ENCODE results near the gene PILRA.
A peak's percentile ranks its signal among the peaks of the same experiment; 100 is the strongest.

The PILRA gene

DNA sequence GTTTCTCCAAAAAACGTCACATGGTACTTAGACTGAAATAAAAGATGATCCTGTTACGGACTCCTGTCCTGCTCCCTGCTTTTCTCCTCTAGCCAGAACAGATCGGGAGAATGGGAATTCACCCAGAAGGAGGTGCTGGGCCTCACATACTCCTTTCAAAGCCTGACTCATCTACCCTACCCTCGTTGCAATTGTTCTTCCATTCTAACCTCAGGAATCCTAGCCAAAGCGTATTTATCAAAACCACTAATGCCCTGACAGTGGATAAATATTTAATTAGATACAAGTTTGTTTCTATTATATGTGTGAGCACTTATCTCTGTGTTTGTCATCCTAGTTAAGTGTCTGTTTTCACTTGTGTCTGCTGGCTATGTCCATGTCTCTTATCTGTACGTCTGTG, 33.5 kb downstream of the PILRA start:
- Histone ChIP-seq H3K4me3 (replicated peaks; ENCODE audit: insufficient read depth, low read length) (no peak overlapping the region), H3K27me3 (ENCODE audit: insufficient read depth, poor library complexity, severe bottlenecking) (no peaks in the 10 kb centered on the region), H3K27ac (replicated peaks) (no peak overlapping the region)
- TF ChIP-seq GABPA (IDR thresholded peaks at IDR 0.05; ENCODE audit: low read depth) (no peak), POLR2AphosphoS5 (IDR thresholded peaks at IDR 0.05; ENCODE audit: low read depth) (no peak), SPI1 (IDR thresholded peaks at IDR 0.05; ENCODE audit: borderline replicate concordance, low read depth) (no peak)
- TF ChIP-seq, protein P1, sequence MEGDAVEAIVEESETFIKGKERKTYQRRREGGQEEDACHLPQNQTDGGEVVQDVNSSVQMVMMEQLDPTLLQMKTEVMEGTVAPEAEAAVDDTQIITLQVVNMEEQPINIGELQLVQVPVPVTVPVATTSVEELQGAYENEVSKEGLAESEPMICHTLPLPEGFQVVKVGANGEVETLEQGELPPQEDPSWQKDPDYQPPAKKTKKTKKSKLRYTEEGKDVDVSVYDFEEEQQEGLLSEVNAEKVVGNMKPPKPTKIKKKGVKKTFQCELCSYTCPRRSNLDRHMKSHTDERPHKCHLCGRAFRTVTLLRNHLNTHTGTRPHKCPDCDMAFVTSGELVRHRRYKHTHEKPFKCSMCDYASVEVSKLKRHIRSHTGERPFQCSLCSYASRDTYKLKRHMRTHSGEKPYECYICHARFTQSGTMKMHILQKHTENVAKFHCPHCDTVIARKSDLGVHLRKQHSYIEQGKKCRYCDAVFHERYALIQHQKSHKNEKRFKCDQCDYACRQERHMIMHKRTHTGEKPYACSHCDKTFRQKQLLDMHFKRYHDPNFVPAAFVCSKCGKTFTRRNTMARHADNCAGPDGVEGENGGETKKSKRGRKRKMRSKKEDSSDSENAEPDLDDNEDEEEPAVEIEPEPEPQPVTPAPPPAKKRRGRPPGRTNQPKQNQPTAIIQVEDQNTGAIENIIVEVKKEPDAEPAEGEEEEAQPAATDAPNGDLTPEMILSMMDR (IDR thresholded peaks at IDR 0.05; ENCODE audit: insufficient read depth, low read length), result no peak
- TF ChIP-seq, protein P2, sequence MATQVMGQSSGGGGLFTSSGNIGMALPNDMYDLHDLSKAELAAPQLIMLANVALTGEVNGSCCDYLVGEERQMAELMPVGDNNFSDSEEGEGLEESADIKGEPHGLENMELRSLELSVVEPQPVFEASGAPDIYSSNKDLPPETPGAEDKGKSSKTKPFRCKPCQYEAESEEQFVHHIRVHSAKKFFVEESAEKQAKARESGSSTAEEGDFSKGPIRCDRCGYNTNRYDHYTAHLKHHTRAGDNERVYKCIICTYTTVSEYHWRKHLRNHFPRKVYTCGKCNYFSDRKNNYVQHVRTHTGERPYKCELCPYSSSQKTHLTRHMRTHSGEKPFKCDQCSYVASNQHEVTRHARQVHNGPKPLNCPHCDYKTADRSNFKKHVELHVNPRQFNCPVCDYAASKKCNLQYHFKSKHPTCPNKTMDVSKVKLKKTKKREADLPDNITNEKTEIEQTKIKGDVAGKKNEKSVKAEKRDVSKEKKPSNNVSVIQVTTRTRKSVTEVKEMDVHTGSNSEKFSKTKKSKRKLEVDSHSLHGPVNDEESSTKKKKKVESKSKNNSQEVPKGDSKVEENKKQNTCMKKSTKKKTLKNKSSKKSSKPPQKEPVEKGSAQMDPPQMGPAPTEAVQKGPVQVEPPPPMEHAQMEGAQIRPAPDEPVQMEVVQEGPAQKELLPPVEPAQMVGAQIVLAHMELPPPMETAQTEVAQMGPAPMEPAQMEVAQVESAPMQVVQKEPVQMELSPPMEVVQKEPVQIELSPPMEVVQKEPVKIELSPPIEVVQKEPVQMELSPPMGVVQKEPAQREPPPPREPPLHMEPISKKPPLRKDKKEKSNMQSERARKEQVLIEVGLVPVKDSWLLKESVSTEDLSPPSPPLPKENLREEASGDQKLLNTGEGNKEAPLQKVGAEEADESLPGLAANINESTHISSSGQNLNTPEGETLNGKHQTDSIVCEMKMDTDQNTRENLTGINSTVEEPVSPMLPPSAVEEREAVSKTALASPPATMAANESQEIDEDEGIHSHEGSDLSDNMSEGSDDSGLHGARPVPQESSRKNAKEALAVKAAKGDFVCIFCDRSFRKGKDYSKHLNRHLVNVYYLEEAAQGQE (IDR thresholded peaks at IDR 0.05; ENCODE audit: insufficient replicate concordance, low read depth), result no peak
- no peak for DNase-seq (ENCODE audit: low read depth in 1 of 2, low spot score in 1 of 2)

DNA sequence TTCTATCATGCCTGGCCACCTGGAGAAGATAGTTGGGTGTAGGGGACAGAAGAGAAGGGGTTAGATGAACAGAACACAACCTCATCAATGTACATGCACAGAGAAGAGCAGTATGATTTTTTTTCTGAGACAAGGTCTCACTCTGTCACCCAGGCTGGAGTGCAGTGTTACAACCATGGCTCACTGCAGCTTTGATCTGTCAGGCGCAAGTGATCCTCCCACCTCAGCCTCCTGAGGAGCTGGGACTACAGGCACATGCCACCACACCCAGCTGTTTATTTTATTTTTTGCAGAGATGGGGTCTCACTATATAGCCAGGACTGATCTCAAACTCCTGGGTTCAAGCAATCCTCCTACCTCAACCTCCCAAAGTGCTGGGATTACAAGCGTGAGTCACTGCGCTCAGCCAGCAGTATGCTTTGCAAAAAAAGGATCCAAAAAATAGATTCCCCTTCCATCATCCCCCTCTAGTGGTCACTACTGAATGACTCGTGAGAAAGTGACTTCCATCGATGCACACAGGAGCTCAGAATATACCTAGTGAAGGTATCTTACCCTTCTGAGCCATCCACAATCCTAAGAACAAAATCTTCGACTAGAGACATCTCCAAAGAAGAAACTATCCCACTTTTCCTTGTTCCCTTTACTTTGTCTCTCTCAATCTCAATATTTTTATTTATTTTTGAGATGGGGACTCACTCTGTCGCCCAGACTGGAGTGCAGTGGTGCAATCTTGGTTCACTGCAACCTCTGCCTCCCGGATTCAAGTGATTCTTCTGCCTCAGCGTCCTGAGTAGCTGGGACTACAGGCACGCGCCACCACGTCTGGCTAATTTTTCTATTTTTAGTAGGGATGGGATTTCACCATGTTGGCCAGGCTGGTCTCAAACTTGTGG, 34.2 kb downstream of the PILRA start:
- DNase-seq (ENCODE audit: low read depth in 1 of 2, low spot score in 1 of 2), result peak; percentile 42 to 64

DNA sequence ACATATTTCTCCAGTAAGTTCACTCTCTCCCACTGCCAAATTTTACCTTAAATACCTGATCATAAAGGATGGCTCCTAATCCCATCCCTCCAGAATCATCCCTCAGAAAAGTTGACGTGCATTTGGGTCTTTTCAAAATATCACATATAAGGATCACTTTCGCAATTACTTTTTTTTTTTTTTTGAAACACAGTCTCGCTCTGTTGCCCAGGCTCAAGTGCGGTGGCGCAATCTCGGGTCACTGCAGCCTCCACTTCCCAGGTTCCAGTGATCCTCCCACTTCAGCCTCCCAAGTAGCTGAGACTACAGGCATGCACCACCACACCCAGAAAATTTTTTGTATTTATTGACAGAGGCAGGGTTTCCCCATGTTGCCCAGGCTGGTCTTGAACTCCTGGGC, 37.8 kb downstream of the PILRA start:
- H3K4me3 ChIP-seq (replicated peaks; ENCODE audit: insufficient read depth, low read length), result no peak overlapping the region

More for the DNA sequence above, 34.2 kb downstream of the PILRA start:
- no peaks in the 10 kb centered on the region for H3K27me3 ChIP-seq (ENCODE audit: insufficient read depth, poor library complexity, severe bottlenecking)
- TF ChIP-seq, protein P1 (IDR thresholded peaks at IDR 0.05; ENCODE audit: insufficient read depth, low read length), result peak; percentile 75
- TF ChIP-seq, protein P2 (IDR thresholded peaks at IDR 0.05; ENCODE audit: insufficient replicate concordance, low read depth), result no peak
- H3K27ac ChIP-seq (replicated peaks), result no peak overlapping the region
- H3K4me3 ChIP-seq (replicated peaks; ENCODE audit: insufficient read depth, low read length), result no peak overlapping the region

More for the DNA sequence above, 37.8 kb downstream of the PILRA start:
- TF ChIP-seq, protein P2 (IDR thresholded peaks at IDR 0.05; ENCODE audit: insufficient replicate concordance, low read depth), result no peak
- TF ChIP-seq GABPA (IDR thresholded peaks at IDR 0.05; ENCODE audit: low read depth) (no peak), SPI1 (IDR thresholded peaks at IDR 0.05; ENCODE audit: borderline replicate concordance, low read depth) (no peak), POLR2AphosphoS5 (IDR thresholded peaks at IDR 0.05; ENCODE audit: low read depth) (no peak)
- TF ChIP-seq, protein P1 (IDR thresholded peaks at IDR 0.05; ENCODE audit: insufficient read depth, low read length), result no peak
- no peak for DNase-seq (ENCODE audit: low read depth in 1 of 2, low spot score in 1 of 2)
- Histone ChIP-seq H3K27ac (replicated peaks) (no peak overlapping the region), H3K27me3 (ENCODE audit: insufficient read depth, poor library complexity, severe bottlenecking) (no peaks in the 10 kb centered on the region)
